ENCODE measurements around the gene SUN5. TPM values are rescaled to one million over a fixed set of nuclear protein-coding genes. Genes with fewer than 3 reads are reported as not detected.

Gene SUN5
- total RNA-seq, 4 donors from 2014 or later: not detected

DNA sequence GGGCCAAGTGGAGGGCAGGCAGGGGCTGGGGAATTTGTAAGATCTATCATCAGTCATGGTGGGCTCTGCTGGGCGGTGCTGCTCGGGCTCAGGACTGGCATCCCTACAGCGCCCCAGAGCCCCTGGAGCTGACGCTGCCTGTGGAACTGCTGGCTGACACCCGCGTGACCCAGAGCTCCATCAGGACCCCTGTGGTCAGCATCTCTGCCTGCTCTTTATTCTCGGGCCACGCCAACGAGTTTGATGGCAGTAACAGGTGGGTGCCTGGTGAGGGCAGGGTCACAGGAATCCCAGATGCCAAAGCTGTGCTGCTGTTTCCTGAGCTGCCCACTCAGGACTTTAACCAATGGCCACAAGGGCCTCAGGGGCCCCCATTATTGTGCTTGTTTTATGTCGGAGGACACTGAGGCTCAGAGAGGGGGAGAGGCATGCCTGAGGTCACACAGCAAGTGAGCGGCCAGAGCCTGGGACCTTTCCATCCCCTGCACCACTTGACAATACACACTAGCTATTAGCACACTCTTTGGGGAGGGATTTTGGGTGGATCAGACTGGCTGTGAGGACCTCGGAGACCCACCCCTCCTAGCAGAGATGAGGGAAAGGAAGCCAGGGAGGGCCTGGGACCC lies 9.6 kb upstream of the SUN5 start:
- H3K4me3 ChIP-seq (replicated peaks in 1 of 3): no peak overlapping the region
- H3K27ac ChIP-seq: no peak overlapping the region
- H3K9me3 ChIP-seq: no peaks in the 10 kb centered on the region
- TF ChIP-seq POLR2A (IDR thresholded peaks at IDR 0.05): no peak
- H3K36me3 ChIP-seq: no peaks in the 10 kb centered on the region
- no peaks in the 10 kb centered on the region for H3K27me3 ChIP-seq
- peaks cover 5 to 14% of the 10 kb centered on the region in 2 donors for H3K4me1 ChIP-seq
- DNase-seq: no peak
- intact Hi-C loops (cut with DNase I): no loop called here
- WGBS, 2 donors: 69 to 73% methylated on average over 9 of the region's 12 CpGs

DNA sequence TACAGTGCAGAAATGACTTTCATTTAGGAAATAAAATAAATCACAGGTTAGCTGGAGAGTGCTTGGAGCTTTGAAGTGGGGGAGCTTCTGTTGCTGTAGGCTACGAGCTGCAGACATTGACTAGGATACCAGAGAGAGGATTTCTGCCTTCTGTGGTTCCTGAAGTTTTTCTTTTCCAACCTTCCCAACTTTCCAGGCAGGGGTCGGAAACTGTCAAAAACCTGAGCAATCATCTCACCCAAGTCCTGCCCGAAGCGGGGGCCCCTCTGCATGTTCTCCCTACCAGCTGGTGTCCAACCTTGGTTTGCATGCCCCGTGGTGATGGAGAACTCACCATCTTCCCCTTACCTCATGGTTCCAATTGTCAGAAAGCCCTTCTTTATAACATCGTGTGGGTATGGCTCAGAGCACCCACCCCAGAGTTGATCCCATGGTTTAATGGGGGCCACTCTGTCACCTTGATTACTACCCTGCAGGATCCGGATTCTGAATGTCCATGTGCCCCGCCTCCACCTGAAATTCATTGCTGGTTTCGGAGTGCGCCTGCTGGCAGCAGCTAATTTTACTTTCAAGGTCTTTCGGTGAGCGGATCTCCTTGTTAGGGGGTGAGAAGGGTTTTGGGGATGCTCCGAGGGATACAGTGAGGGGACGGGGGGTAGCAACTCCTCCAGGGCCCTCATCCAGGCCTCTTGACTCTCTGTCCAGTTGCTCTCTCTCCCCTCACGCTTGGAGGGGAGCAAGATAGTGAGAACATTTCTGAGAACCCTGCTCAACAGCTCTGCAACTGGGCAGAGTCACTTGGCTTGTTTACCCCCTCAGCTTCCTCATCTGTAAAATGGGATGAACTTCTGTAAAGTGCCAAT lies 8.3 kb upstream of the SUN5 start:
- WGBS, 2 donors: 89 to 91% methylated on average over 15 of the region's 15 CpGs
- intact Hi-C loops (cut with DNase I): no loop called here
- Histone ChIP-seq H3K27ac (no peak overlapping the region), H3K4me3 (replicated peaks in 1 of 3) (no peak overlapping the region), H3K27me3 (no peaks in the 10 kb centered on the region), H3K9me3 (no peaks in the 10 kb centered on the region), H3K4me1 (peaks cover 5 to 14% of the 10 kb centered on the region in 2 donors), H3K36me3 (no peaks in the 10 kb centered on the region)
- TF ChIP-seq POLR2A (IDR thresholded peaks at IDR 0.05): no peak
- TF ChIP-seq, protein P1, sequence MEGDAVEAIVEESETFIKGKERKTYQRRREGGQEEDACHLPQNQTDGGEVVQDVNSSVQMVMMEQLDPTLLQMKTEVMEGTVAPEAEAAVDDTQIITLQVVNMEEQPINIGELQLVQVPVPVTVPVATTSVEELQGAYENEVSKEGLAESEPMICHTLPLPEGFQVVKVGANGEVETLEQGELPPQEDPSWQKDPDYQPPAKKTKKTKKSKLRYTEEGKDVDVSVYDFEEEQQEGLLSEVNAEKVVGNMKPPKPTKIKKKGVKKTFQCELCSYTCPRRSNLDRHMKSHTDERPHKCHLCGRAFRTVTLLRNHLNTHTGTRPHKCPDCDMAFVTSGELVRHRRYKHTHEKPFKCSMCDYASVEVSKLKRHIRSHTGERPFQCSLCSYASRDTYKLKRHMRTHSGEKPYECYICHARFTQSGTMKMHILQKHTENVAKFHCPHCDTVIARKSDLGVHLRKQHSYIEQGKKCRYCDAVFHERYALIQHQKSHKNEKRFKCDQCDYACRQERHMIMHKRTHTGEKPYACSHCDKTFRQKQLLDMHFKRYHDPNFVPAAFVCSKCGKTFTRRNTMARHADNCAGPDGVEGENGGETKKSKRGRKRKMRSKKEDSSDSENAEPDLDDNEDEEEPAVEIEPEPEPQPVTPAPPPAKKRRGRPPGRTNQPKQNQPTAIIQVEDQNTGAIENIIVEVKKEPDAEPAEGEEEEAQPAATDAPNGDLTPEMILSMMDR (IDR thresholded peaks at IDR 0.05): no peak
- DNase-seq: no peak

DNA sequence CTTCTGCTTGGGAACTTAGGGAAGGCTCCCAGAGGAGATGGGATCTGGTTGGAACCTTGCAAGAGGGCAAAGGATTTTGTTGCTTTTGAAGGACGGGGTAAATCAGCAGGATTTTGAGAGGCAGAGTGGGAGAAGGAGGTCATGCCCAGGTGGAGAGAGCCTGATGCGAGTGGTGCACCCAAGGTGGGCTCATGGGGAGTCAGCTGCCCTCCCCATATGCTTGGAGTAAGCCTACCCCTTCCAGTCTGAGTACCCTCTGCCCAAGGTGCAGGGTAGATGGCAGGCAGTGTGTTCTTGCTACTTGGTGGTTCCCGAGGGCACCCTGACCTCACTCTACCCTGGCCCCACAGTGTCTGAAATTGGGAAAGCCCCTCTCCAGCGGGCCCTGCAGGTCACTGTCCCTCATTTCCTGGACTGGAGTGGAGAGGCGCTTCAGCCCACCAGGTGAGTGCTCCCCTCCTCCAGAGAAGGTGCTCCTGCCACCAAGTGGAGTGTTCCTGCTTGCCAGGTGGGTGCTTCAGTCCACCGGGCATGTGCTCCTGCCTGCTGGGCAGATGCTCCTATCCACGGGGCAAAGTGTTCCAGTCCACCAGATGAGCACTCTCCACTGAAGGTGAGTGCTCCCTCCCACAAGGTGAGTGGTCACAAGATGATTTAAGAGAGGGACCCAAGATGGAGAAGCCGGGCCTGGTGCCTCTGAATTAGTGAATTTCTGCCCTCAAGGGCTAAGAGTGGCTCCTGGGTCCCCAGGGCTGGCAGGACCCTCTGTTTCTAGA lies 6.6 kb upstream of the SUN5 start:
- TF ChIP-seq, protein P1 (IDR thresholded peaks at IDR 0.05): no peak
- no peak for TF ChIP-seq POLR2A (IDR thresholded peaks at IDR 0.05)
- H3K4me3 ChIP-seq (replicated peaks in 1 of 3): no peak overlapping the region
- peaks cover 5 to 14% of the 10 kb centered on the region in 2 donors for H3K4me1 ChIP-seq
- no peaks in the 10 kb centered on the region for H3K9me3 ChIP-seq
- H3K36me3 ChIP-seq: no peaks in the 10 kb centered on the region
- no peaks in the 10 kb centered on the region for H3K27me3 ChIP-seq
- DNase-seq: peak in 1 of 2 donors; percentile 7
- WGBS, 2 donors: 67 to 72% methylated on average over 6 of the region's 8 CpGs
- no peak overlapping the region for H3K27ac ChIP-seq
- intact Hi-C loops (cut with DNase I): no loop called here

DNA sequence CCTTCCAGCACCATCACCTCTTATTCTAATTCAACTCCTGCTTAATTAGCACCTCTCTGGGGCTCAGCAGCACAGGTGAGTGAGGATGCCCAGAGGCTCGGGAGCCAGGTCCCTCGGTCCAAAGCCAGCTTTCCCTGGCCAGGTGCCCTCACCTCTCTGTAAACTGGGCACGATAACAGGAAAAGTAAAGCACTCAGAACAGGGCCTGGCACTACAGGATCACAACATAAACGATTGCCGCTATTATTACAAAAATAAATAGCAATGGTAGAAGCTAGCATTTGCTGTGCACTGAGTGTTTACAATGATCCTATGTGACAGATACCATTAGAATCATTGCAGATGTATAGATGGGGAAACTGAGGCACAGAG lies 5.9 kb upstream of the SUN5 start:
- Histone ChIP-seq H3K4me3 (replicated peaks in 1 of 3) (no peak overlapping the region), H3K27me3 (no peaks in the 10 kb centered on the region), H3K9me3 (no peaks in the 10 kb centered on the region), H3K27ac (no peak overlapping the region), H3K36me3 (no peaks in the 10 kb centered on the region), H3K4me1 (peaks cover 5 to 14% of the 10 kb centered on the region in 2 donors)
- TF ChIP-seq, protein P1 (IDR thresholded peaks at IDR 0.05): no peak
- TF ChIP-seq POLR2A (IDR thresholded peaks at IDR 0.05): no peak
- 20 to 44% methylated on average over 5 of the region's 5 CpGs for WGBS, 2 donors
- DNase-seq: peak; percentile 37 to 50
- intact Hi-C loops (cut with DNase I): no loop called here

DNA sequence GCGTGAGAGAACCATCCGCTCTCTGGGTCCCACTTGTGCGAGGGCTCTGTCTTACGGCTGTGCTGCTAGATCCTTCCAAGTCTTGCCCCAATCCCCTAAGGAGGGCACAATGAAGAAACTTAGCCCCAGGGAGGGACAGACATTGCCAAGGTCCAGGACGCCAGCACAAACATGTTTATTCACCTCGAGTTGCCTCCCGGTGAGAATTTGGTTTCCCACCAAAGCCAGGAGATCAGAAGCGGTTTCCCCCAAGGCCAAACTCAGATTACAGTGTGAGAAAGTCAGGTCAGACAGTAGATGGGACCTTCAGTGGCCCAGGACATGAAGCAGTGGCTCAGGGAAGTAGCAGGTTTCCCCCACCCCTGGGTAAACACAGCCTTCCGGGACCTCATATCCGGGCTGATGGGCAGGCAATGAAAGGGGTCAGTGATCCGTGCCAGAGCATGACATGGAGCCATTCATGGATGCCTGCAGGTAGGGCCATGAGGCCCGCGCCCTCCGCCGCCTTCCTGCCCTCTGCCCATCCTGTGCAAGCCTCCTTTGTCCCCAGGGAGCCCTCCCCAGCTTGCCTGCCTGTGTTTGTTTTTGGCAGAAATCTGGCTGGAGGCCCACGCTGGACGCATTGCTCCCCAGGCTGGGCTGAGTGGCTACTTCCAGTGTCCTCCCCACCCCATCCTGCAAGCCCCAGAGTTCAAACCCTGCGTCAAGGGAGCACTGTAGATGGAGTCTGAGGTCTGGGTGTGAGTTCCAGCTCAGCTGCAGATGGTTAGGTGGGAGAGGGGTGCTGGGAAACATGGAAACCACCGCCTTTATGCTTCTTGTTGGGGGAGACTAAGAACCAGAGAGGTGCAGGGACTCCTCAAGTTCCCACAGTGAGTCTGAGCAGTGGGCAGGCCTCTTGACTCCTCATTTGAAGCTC lies 5.2 kb upstream of the SUN5 start:
- WGBS, 2 donors: 31 to 52% methylated on average over 11 to 15 of the region's 19 CpGs
- Histone ChIP-seq H3K36me3 (no peaks in the 10 kb centered on the region), H3K27me3 (no peaks in the 10 kb centered on the region), H3K27ac (no peak overlapping the region), H3K9me3 (no peaks in the 10 kb centered on the region), H3K4me3 (replicated peaks in 1 of 3) (no peak overlapping the region), H3K4me1 (peaks cover 5 to 14% of the 10 kb centered on the region in 2 donors)
- intact Hi-C loops (cut with DNase I): no loop called here
- peak; percentile 61 to 66 for DNase-seq
- no peak for TF ChIP-seq POLR2A (IDR thresholded peaks at IDR 0.05)
- TF ChIP-seq, protein P1 (IDR thresholded peaks at IDR 0.05): no peak
